ENCODE data around the gene BPI. TPM values are rescaled to one million over a fixed set of nuclear protein-coding genes. Genes with fewer than 3 reads are reported as not detected.

BPI gene
- total RNA-seq, 2 donors from 2014 or later: not detected

DNA sequence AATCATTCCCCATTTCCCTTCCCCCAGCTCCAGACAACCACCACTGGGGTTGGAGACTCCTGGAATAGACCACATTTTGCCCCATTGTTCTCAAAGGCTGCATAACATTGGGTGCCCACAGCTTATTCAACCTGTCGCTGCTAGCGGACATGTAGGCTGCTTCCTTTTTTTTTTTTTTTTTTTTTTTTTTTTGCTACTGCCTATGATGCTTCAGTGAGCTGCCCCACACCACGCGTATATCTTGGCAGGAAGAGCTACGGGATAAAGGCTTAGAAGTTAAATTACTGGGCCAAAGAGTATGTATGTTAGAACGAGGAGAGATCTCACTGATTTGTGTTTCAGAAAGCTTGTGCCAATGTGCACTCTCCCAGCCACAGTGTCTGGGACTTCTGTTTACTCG lies 49.4 kb downstream of the BPI start:
- DNase-seq (no peak), ATAC-seq (no peak)
- 62 to 69% methylated on average over 7 of the region's 7 CpGs for WGBS, 2 donors
- no peaks in the 10 kb centered on the region for H3K36me3 ChIP-seq (replicated peaks in 1 of 2; ENCODE audit: insufficient read depth in 1 of 2, low read depth in 2 of 2)
- H3K4me3 ChIP-seq: no peak overlapping the region
- intact Hi-C loops (cut with DNase I): no loop called here
- TF ChIP-seq, protein P1, sequence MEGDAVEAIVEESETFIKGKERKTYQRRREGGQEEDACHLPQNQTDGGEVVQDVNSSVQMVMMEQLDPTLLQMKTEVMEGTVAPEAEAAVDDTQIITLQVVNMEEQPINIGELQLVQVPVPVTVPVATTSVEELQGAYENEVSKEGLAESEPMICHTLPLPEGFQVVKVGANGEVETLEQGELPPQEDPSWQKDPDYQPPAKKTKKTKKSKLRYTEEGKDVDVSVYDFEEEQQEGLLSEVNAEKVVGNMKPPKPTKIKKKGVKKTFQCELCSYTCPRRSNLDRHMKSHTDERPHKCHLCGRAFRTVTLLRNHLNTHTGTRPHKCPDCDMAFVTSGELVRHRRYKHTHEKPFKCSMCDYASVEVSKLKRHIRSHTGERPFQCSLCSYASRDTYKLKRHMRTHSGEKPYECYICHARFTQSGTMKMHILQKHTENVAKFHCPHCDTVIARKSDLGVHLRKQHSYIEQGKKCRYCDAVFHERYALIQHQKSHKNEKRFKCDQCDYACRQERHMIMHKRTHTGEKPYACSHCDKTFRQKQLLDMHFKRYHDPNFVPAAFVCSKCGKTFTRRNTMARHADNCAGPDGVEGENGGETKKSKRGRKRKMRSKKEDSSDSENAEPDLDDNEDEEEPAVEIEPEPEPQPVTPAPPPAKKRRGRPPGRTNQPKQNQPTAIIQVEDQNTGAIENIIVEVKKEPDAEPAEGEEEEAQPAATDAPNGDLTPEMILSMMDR (IDR thresholded peaks at IDR 0.05): no peak
- TF ChIP-seq POLR2A (IDR thresholded peaks at IDR 0.05): no peak
- H3K4me1 ChIP-seq: no peaks in the 10 kb centered on the region
- no peak overlapping the region for H3K27ac ChIP-seq
- no peaks in the 10 kb centered on the region for H3K27me3 ChIP-seq
- no peaks in the 10 kb centered on the region for H3K9me3 ChIP-seq

DNA sequence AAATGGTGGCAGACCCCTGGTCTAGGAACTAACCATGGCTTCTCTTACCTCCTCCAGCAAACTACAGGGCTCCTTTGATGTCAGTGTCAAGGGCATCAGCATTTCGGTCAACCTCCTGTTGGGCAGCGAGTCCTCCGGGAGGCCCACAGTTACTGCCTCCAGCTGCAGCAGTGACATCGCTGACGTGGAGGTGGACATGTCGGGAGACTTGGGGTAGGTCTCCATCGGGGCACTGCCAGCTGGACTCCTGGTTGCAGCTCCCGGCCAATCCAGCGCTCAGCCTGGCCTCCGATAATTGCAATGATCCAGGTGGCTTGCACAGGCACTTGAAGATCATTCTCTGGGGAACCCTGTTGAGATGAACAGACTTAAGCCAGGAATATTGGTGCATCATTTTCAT lies 50.3 kb downstream of the BPI start:
- intact Hi-C loops (cut with DNase I): no loop called here
- DNase-seq: no peak
- no peak for ATAC-seq
- H3K36me3 ChIP-seq (replicated peaks in 1 of 2; ENCODE audit: insufficient read depth in 1 of 2, low read depth in 2 of 2): no peaks in the 10 kb centered on the region
- H3K4me3 ChIP-seq: no peak overlapping the region
- WGBS, 2 donors: 83 to 90% methylated on average over 9 to 10 of the region's 10 CpGs
- H3K4me1 ChIP-seq: no peaks in the 10 kb centered on the region
- H3K27me3 ChIP-seq: no peaks in the 10 kb centered on the region
- H3K27ac ChIP-seq: no peak overlapping the region
- no peaks in the 10 kb centered on the region for H3K9me3 ChIP-seq
- TF ChIP-seq, protein P1 (IDR thresholded peaks at IDR 0.05): no peak
- no peak for TF ChIP-seq POLR2A (IDR thresholded peaks at IDR 0.05)

DNA sequence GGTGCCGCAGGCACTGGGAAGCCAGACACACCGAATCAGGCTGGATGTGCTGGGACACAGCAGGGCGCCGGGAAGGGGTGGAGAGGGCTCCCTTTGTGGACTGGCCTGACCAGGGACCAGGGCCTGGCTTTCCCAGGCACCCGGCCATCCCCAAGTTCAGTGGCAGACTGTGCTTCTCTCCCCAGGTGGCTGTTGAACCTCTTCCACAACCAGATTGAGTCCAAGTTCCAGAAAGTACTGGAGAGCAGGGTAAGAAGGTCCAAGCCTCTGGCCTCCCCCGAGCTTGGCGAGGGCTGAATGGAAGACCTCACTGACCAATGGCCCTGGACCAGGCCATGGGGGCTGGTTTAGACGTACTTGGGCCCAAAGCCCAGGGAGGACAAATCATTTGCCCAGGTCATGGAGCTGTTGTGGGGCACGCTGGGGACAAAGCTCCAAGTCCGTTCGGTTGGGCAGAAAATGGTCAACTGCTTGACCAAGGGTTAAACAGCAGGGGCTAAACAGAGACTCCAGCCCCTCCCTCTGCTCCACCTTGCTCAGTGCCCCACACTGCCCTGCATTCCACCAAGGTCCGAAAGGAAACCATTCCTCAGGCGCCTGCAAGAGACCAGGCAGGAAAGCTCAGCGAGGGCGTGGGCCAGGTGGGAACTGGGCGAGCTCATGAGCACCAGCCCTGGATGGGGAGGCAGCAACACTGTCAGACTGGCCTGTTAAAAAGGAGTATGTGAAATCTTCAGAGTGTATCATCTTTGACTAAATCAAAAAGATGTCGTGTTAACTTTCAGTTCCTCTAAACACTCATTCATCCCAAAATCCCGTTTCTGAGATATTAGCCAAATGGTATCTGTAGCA lies 51.4 kb downstream of the BPI start:
- Histone ChIP-seq H3K27ac (no peak overlapping the region), H3K36me3 (replicated peaks in 1 of 2; ENCODE audit: insufficient read depth in 1 of 2, low read depth in 2 of 2) (no peaks in the 10 kb centered on the region), H3K4me3 (no peak overlapping the region), H3K9me3 (no peaks in the 10 kb centered on the region), H3K4me1 (no peaks in the 10 kb centered on the region), H3K27me3 (no peaks in the 10 kb centered on the region)
- intact Hi-C loops (cut with DNase I): no loop called here
- WGBS, 2 donors: 79 to 89% methylated on average over 13 to 18 of the region's 18 CpGs
- ATAC-seq (no peak), DNase-seq (no peak)
- TF ChIP-seq POLR2A (IDR thresholded peaks at IDR 0.05): no peak
- TF ChIP-seq, protein P1 (IDR thresholded peaks at IDR 0.05): no peak

DNA sequence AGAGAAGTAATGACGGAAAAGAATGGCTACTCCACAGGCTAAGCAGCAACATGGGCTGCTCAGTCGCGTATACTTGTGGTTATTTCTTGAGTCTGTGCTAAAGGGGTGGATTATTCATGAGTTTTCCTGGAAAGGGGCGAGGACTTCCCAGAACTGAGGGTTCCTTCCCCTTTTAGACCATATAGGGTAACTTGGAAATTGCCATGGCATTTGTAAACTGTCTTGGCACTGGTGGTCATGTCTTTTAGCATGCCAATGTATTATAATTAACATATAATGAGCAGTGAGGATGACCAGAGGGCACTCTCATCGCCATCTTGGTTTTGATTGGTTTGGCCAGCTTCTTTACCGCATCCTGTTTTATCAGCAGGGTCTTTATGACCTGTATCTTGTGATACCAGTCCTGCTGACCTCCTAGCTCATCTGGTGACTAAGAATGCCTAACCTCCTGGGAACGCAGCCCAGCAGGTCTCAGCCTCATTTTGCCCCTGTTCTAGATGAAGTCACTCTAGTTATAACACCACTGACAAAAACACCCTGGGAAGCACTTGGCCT lies 53.8 kb downstream of the BPI start:
- H3K27me3 ChIP-seq: no peaks in the 10 kb centered on the region
- DNase-seq (no peak), ATAC-seq (no peak)
- intact Hi-C loops (cut with DNase I): no loop called here
- H3K4me1 ChIP-seq: no peaks in the 10 kb centered on the region
- TF ChIP-seq, protein P1 (IDR thresholded peaks at IDR 0.05): no peak
- TF ChIP-seq POLR2A (IDR thresholded peaks at IDR 0.05): no peak
- H3K27ac ChIP-seq: no peak overlapping the region
- no peaks in the 10 kb centered on the region for H3K9me3 ChIP-seq
- WGBS, 2 donors: 68 to 80% methylated on average over 7 of the region's 7 CpGs
- H3K4me3 ChIP-seq: no peak overlapping the region
- no peaks in the 10 kb centered on the region for H3K36me3 ChIP-seq (replicated peaks in 1 of 2; ENCODE audit: insufficient read depth in 1 of 2, low read depth in 2 of 2)
